Measurements from ENCODE around the gene CCL27. TPM values are rescaled to one million over a fixed set of nuclear protein-coding genes. Genes with fewer than 3 reads are reported as not detected.
A peak's percentile ranks its signal among the peaks of the same experiment; 100 is the strongest.

The CCL27 gene
- total and polyA plus RNA-seq, 2 of the 8 experiments (the other 6 are each of a cell fraction or from before 2014, with no cell fraction given) = 0.42 TPM; not detected in 1

DNA sequence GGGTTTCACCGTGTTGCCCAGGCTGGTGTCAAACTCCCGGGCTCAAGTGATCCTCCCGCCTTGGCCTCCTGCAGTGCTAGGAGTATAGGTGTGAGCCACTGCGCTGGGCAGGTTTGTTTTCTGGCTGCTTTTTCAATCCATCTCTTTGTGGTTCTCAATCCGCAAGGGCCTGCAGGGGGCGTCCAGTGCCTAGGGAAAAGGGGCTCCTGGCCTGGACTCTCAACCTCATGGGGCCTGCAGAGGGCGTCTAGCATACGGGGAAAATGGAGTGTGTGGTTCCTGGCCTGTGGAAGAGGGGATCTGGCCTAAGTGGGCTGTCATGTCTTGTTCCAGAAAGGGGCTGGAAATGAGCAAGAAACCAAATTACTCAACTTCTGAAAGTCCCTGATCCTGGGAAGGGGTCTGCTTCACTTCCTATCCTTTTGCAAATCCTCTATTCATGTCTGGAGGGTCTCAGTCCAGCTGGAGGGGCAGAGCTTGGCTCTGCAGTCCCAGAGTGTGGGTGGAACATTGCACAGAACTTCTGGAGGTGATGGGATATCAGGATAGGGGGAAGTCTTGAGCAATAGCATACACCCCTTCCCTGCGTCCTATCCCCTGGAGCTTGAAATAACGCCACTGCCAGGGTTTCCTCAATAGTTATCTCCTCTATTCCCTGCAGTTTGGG, 12.7 kb upstream of the CCL27 start:
- Histone ChIP-seq H3K27ac (ENCODE audit: low read depth, low read length) (no peak overlapping the region), H3K4me3 (ENCODE audit: extremely low read depth in 1 of 4, insufficient read depth in 2 of 4, low read depth in 3 of 4, low read length in 4 of 4) (no peak overlapping the region), H3K18ac (ENCODE audit: extremely low read depth, low read length) (no peak overlapping the region), H3K14ac (ENCODE audit: insufficient read length) (no peak overlapping the region), H2BK5ac (ENCODE audit: low read depth, low read length) (no peak overlapping the region), H3K36me3 (ENCODE audit: control insufficient read depth in 2 of 4, insufficient read depth in 4 of 4, low read length in 3 of 4) (no peaks in the 10 kb centered on the region), H4K91ac (replicated peaks; ENCODE audit: insufficient read length, low read length) (no peak overlapping the region), H4K20me1 (replicated peaks in 1 of 2; ENCODE audit: control insufficient read depth in 1 of 2, insufficient read depth in 2 of 2, low read length in 2 of 2) (peaks cover 0 to 4% of the 10 kb centered on the region in 2 experiments), H3K4ac (replicated peaks; ENCODE audit: insufficient read length, low read depth, low read length) (no peak overlapping the region), H3K23me2 (ENCODE audit: low read depth, low read length) (no peaks in the 10 kb centered on the region; the same call in 1 of the 2 replicates), H3K56ac (replicated peaks; ENCODE audit: insufficient read length, low read depth, low read length) (no peak overlapping the region), H3K27me3 (replicated peaks in 1 of 4; ENCODE audit: control insufficient read depth in 3 of 4, extremely low read depth in 1 of 4, insufficient read depth in 3 of 4, low read length in 3 of 4) (no peaks in the 10 kb centered on the region), H3K4me2 (ENCODE audit: insufficient read depth in 1 of 2, low read depth in 2 of 2, low read length in 2 of 2) (no peak overlapping the region), H3K79me1 (ENCODE audit: low read depth, low read length) (no peaks in the 10 kb centered on the region), H2BK15ac (ENCODE audit: low read length) (no peak overlapping the region), H2AFZ (ENCODE audit: low read length) (peak overlapping the region; percentile 33; the same call in 1 of the 2 replicates), H3K23ac (ENCODE audit: insufficient read length) (no peak overlapping the region), H3K79me2 (ENCODE audit: control insufficient read depth in 1 of 2, insufficient read depth in 2 of 2, low read length in 2 of 2) (no peaks in the 10 kb centered on the region), H2AK5ac (ENCODE audit: low read depth, low read length) (no peak overlapping the region), H2BK20ac (ENCODE audit: low read length) (no peak overlapping the region), H3K9ac (replicated peaks in 1 of 4; ENCODE audit: extremely low read depth in 1 of 4, low read depth in 3 of 4, low read length in 3 of 4) (no peak overlapping the region), H3K4me1 (replicated peaks in 1 of 4; ENCODE audit: control insufficient read depth in 3 of 4, insufficient read depth in 4 of 4, low read length in 3 of 4) (0 out of 7 replicates have a peak, but pooled peaks cover 0 to 2% (median under 1%) of the 10 kb centered on the region in 4 experiments), H4K5ac (ENCODE audit: insufficient read length, low read depth, low read length) (no peak overlapping the region), H3K9me3 (ENCODE audit: insufficient read depth in 2 of 2, low read depth in 1 of 2, low read length in 1 of 2) (no peaks in the 10 kb centered on the region), H2BK120ac (replicated peaks; ENCODE audit: low read depth, low read length) (no peak overlapping the region), H4K8ac (ENCODE audit: extremely low read depth, insufficient read depth, low read length) (no peak overlapping the region), H2BK12ac (ENCODE audit: low read depth, low read length) (no peak overlapping the region)
- ChIA-PET POLR2A (ENCODE audit: partially characterized antibody) (interaction anchor here (0.8 to 1.1 kb wide), 3 partner anchors 10 to 27 kb away, joined by 3 to 6 read pairs (median 4); no protein-coding TSS in a partner anchor), CTCF (ENCODE audit: partially characterized antibody) (interaction anchor here (0.5 to 5.0 kb wide), 40 partner anchors 8 to 945 kb away, joined by 3 to 108 read pairs (median 4); partner anchors contain the start of genes ARID3C, CCL19, CCL21 and CCL27)
- 25% methylated on average over 10 of the region's 10 CpGs; no CpG with 5 or more reads in 1 of the 2 experiments for WGBS, 2 experiments (ENCODE audit: extremely low coverage in 1 of 2, insufficient coverage in 1 of 2, insufficient read length in 1 of 2, insufficient replicate concordance in 2 of 2, low coverage in 1 of 2, low lambda C conversion rate in 2 of 2, missing lambda C conversion rate in 1 of 2)
- peak in 1 of 2 experiments; percentile 92 for DNase-seq (ENCODE audit: low read depth in 1 of 2, low spot score in 2 of 2)
- FAIRE-seq = peak; percentile 80
- TF ChIP-seq CBX5 (IDR thresholded peaks at IDR 0.05; ENCODE audit: low read depth, low read length) = no peak
- TF ChIP-seq, protein P1, sequence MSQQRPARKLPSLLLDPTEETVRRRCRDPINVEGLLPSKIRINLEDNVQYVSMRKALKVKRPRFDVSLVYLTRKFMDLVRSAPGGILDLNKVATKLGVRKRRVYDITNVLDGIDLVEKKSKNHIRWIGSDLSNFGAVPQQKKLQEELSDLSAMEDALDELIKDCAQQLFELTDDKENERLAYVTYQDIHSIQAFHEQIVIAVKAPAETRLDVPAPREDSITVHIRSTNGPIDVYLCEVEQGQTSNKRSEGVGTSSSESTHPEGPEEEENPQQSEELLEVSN (IDR thresholded peaks at IDR 0.05) = no peak
- peak; percentile 92 to 93 for TF ChIP-seq RAD21 (IDR thresholded peaks at IDR 0.05 in 1 of 2, conservative IDR thresholded peaks at IDR 0.05 in 1 of 2; ENCODE audit: low read depth in 2 of 2, low read length in 2 of 2)
- TF ChIP-seq, protein P2, sequence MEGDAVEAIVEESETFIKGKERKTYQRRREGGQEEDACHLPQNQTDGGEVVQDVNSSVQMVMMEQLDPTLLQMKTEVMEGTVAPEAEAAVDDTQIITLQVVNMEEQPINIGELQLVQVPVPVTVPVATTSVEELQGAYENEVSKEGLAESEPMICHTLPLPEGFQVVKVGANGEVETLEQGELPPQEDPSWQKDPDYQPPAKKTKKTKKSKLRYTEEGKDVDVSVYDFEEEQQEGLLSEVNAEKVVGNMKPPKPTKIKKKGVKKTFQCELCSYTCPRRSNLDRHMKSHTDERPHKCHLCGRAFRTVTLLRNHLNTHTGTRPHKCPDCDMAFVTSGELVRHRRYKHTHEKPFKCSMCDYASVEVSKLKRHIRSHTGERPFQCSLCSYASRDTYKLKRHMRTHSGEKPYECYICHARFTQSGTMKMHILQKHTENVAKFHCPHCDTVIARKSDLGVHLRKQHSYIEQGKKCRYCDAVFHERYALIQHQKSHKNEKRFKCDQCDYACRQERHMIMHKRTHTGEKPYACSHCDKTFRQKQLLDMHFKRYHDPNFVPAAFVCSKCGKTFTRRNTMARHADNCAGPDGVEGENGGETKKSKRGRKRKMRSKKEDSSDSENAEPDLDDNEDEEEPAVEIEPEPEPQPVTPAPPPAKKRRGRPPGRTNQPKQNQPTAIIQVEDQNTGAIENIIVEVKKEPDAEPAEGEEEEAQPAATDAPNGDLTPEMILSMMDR (IDR thresholded peaks at IDR 0.05; ENCODE audit: control extremely low read depth in 1 of 3, insufficient read depth in 1 of 3, low read depth in 1 of 3, low read length in 3 of 3) = peak; percentile 92 to 100 (median 99)
- TF ChIP-seq RXRA (IDR thresholded peaks at IDR 0.05; ENCODE audit: insufficient read depth, low read depth, low read length) = no peak
- peak; percentile 48; the same call in 1 of the 2 replicates for TF ChIP-seq YY1 (IDR thresholded peaks at IDR 0.05; ENCODE audit: low read depth, low read length)
- no peak for TF ChIP-seq SP4 (IDR thresholded peaks at IDR 0.05; ENCODE audit: low read length)
- no peak for TF ChIP-seq JUND (IDR thresholded peaks at IDR 0.05; ENCODE audit: low read length)
- no peak for TF ChIP-seq SIRT6 (IDR thresholded peaks at IDR 0.05; ENCODE audit: low read length)

Data from H1 (cell line).